Measurements from ENCODE around the gene RYR1. TPM values are rescaled to one million over a fixed set of nuclear protein-coding genes. Genes with fewer than 3 reads are reported as not detected.

The RYR1 gene
- total RNA-seq, 1 experiment from 2014 or later = 34.2 TPM

DNA sequence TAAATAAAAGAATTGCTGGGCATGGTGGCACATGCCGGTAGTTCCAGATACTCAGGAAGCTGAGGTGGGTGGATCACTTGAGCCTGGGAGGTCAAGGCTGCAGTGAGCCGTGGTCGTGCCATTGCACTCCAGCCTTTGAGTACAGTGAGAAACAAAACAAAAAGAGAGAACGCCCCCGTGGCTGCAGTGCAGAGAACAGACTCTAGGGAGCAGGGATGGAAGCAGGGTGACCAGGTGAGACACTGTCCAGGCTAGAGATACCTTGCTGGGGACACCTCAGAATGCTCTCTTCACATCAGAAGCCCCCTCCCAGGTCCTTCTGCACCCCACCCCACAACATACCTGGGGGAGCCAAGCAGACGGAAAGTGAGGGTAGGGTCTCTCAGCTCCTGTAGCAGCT is 159.4 kb downstream of the RYR1 start:
- Histone ChIP-seq H3K27me3 (ENCODE audit: control insufficient read depth, insufficient read depth, low read length) (no peaks in the 10 kb centered on the region), H3K4me1 (ENCODE audit: control insufficient read depth, insufficient read depth, low read length) (no peaks in the 10 kb centered on the region), H3K4me3 (ENCODE audit: low read depth in 2 of 2, low read length in 2 of 2) (no peak overlapping the region), H3K27ac (ENCODE audit: low read length) (no peak overlapping the region), H3K36me3 (ENCODE audit: control insufficient read depth, insufficient read depth, low read length) (no peaks in the 10 kb centered on the region), H3K9me3 (ENCODE audit: control insufficient read depth, insufficient read depth, low read depth, low read length) (no peaks in the 10 kb centered on the region)
- TF ChIP-seq REST (IDR thresholded peaks at IDR 0.05; ENCODE audit: insufficient read depth in 1 of 2, low read depth in 2 of 2, low read length in 1 of 2) = no peak
- TF ChIP-seq SIN3A (IDR thresholded peaks at IDR 0.05; ENCODE audit: borderline replicate concordance, insufficient read depth, low read depth, low read length) = no peak
- no peak for TF ChIP-seq CTCF (IDR thresholded peaks at IDR 0.05)
- no peak for TF ChIP-seq TCF7L2 (IDR thresholded peaks at IDR 0.05; ENCODE audit: low read depth, low read length)
- TF ChIP-seq POLR2AphosphoS5 (IDR thresholded peaks at IDR 0.05; ENCODE audit: low read depth, low read length) = no peak
- in situ Hi-C loops (cut with HindIII; ENCODE audit: low pct_unique_long_range_greater_than_20kb, low sequenced_read_pairs) = no loop called here
- no peak for DNase-seq (ENCODE audit: low read depth, low spot score)
- ATAC-seq = no peak
- BruUV-seq (replicated peaks) = no TSS peak
- POLR2A ChIA-PET = interaction anchor here (0.6 to 1.4 kb wide), 2 partner anchors 24 to 1734 kb away, joined by 4 to 13 read pairs; no protein-coding TSS in a partner anchor
- CTCF ChIA-PET = interaction anchor here (0.6 to 0.8 kb wide), 2 partner anchors 42 to 1622 kb away, joined by 3 to 4 read pairs; no protein-coding TSS in a partner anchor
- intact Hi-C loops (cut with micrococcal nuclease; ENCODE audit: unreplicated experiment) = no loop called here

- intact Hi-C loops (cut with micrococcal nuclease; ENCODE audit: unreplicated experiment) = no loop called here
- Histone ChIP-seq H3K4me1 (ENCODE audit: control insufficient read depth, insufficient read depth, low read length) (no peaks in the 10 kb centered on the region), H3K9me3 (ENCODE audit: control insufficient read depth, insufficient read depth, low read depth, low read length) (no peaks in the 10 kb centered on the region), H3K27me3 (ENCODE audit: control insufficient read depth, insufficient read depth, low read length) (no peaks in the 10 kb centered on the region), H3K36me3 (ENCODE audit: control insufficient read depth, insufficient read depth, low read length) (no peaks in the 10 kb centered on the region), H3K4me3 (ENCODE audit: low read depth in 2 of 2, low read length in 2 of 2) (peak overlapping the region; percentile 32 to 50), H3K27ac (ENCODE audit: low read length) (no peak overlapping the region)
- no TSS peak for BruUV-seq (replicated peaks)
- CTCF ChIA-PET = interaction anchor here (0.5 to 1.9 kb wide), 9 partner anchors 8 to 1584 kb away, joined by 3 to 6 read pairs (median 4); no protein-coding TSS in a partner anchor
- peak; percentile 89 for ATAC-seq
- POLR2A ChIA-PET = interaction anchor here (0.6 to 1.7 kb wide), 2 partner anchors 10 to 28 kb away, joined by 3 to 19 read pairs; no protein-coding TSS in a partner anchor
- peak; percentile 76 for DNase-seq (ENCODE audit: low read depth, low spot score)
- no peak for TF ChIP-seq TCF7L2 (IDR thresholded peaks at IDR 0.05; ENCODE audit: low read depth, low read length)
- no peak for TF ChIP-seq POLR2AphosphoS5 (IDR thresholded peaks at IDR 0.05; ENCODE audit: low read depth, low read length)
- TF ChIP-seq REST (IDR thresholded peaks at IDR 0.05; ENCODE audit: insufficient read depth in 1 of 2, low read depth in 2 of 2, low read length in 1 of 2) = no peak
- TF ChIP-seq SIN3A (IDR thresholded peaks at IDR 0.05; ENCODE audit: borderline replicate concordance, insufficient read depth, low read depth, low read length) = no peak
- TF ChIP-seq CTCF (IDR thresholded peaks at IDR 0.05) = no peak
- in situ Hi-C loops (cut with HindIII; ENCODE audit: low pct_unique_long_range_greater_than_20kb, low sequenced_read_pairs) = no loop called here
Measured at GRCh38 chr19:38596057-38596981, 162.8 kb downstream of the RYR1 start.
